K562 (cell line): Measurements from ENCODE around the gene HAPLN2. TPM values are rescaled to one million over a fixed set of nuclear protein-coding genes. Genes with fewer than 3 reads are reported as not detected.

Experiments
- C11orf30 ChIP-seq: fragments of 450-650 bp; IDR thresholded peaks from 2 replicates; pipeline ENCODE4 v1.6.1; 2016; ENCODE audit warnings: low read depth, mild to moderate bottlenecking
- DDX20 ChIP-seq: fragments of 450-650 bp; IDR thresholded peaks from 2 replicates; pipeline ENCODE4 v1.6.1; 2016; ENCODE audit warnings: missing genetic modification characterization, low read depth, mild to moderate bottlenecking, missing compliant biosample characterization, moderate library complexity
- ETV5 ChIP-seq: sonication (generic); formaldehyde crosslinking; IDR thresholded peaks from 2 replicates; pipeline ENCODE4 v1.4.0; 2020; ENCODE audit warnings: low read depth, mild to moderate bottlenecking, missing genetic modification reagents
- GABPB2 ChIP-seq: fragments of 250-450 bp; sonication (Bioruptor Pico); conservative IDR thresholded peaks from 2 replicates; pipeline ENCODE4 v1.5.1; 2021; ENCODE audit warnings: mild to moderate bottlenecking
- GTF2E2 ChIP-seq: fragments of 200-800 bp; sonication (Bioruptor generic); IDR thresholded peaks from 2 replicates; pipeline ENCODE4 v1.6.1; 2016; ENCODE audit warnings: missing genetic modification characterization, missing compliant biosample characterization
- HDGF ChIP-seq: fragments of 450-650 bp; IDR thresholded peaks from 2 replicates; pipeline ENCODE4 v1.6.1; 2016
- HMGN3 ChIP-seq: IDR thresholded peaks from 2 replicates; pipeline ENCODE4 v1.6.1; 2011; ENCODE audit warnings: borderline replicate concordance, low read depth, mild to moderate bottlenecking, mixed read lengths, low read length; ENCODE audit not compliant: insufficient read length; ENCODE audit errors: extremely low read depth
- HNRNPLL ChIP-seq: fragments of 200-400 bp; formaldehyde crosslinking; IDR thresholded peaks from 2 replicates; pipeline ENCODE4 v1.6.1; 2017; ENCODE audit warnings: low read length, low read depth, mild to moderate bottlenecking; ENCODE audit not compliant: poor library complexity, severe bottlenecking
- POLR3G ChIP-seq: IDR thresholded peaks from 2 replicates; pipeline ENCODE4 v1.6.1; 2011; ENCODE audit not compliant: insufficient read length, insufficient replicate concordance; ENCODE audit errors: extremely low read depth
- RUNX1 ChIP-seq: sonication (generic); IDR thresholded peaks from 2 replicates; pipeline ENCODE4 v1.6.1; 2016; ENCODE audit warnings: antibody characterized with exemption, low read depth
- SMARCA4 ChIP-seq: fragments of 450-650 bp; IDR thresholded peaks from 2 replicates; pipeline ENCODE4 v1.6.1; 2016
- SREBF2 ChIP-seq: sonication (generic); formaldehyde crosslinking; IDR thresholded peaks from 2 replicates; pipeline ENCODE4 v1.4.0; 2020; ENCODE audit warnings: mild to moderate bottlenecking, missing genetic modification reagents
- TAF1 ChIP-seq: IDR thresholded peaks from 2 replicates; pipeline ENCODE4 v1.6.1; 2011; ENCODE audit warnings: mild to moderate bottlenecking, low read length, moderate library complexity; ENCODE audit not compliant: insufficient read depth, control insufficient read depth, severe bottlenecking; ENCODE audit errors: extremely low read depth
- ZNF175 ChIP-seq: fragments of 200-800 bp; sonication (Bioruptor generic); IDR thresholded peaks from 2 replicates; pipeline ENCODE4 v1.6.1; 2016; ENCODE audit warnings: low read depth, mild to moderate bottlenecking, missing genetic modification characterization, missing compliant biosample characterization
- polyA plus RNA-seq, 8 experiments: library from polyadenylated mRNA; depleted of rRNA in 4 of 8; stranded (reverse) in 5 of 8; unstranded in 3 of 8; fragments of >200 nt; fragmentation: Nextera tagmentation in 2 of 8; fragmentation: Illumina TruSeq in 1 of 8; extraction: Ambion mirVana in 2 of 8; extraction: Trizol in 1 of 8; gene quantifications; 2 replicates each; pipeline versions ENCODE4 v1.2.1 to v1.2.3, GENCODE V29; 2011 to 2014; ENCODE audit warnings: inconsistent platforms in 1 of 8, missing spikeins in 1 of 8
- total RNA-seq, 7 experiments: library from RNA; depleted of rRNA in 6 of 7; stranded (reverse); fragments of >200 nt in 6 of 7; fragmentation: Illumina TruSeq in 2 of 7; extraction: Trizol in 2 of 7; gene quantifications; 2 replicates each; pipeline versions ENCODE4 v1.2.1 to v1.2.3, GENCODE V29; 2011 to 2021; ENCODE audit warnings: low replicate concordance in 1 of 7
- TF ChIP-seq, protein P1 (sequence below): fragments of 450-650 bp; formaldehyde crosslinking; IDR thresholded peaks from 2 replicates; pipeline ENCODE4 v1.4.0; 2020; ENCODE audit warnings: mild to moderate bottlenecking
- TF ChIP-seq, protein P2 (sequence below): sonication (generic); formaldehyde crosslinking; IDR thresholded peaks from 2 replicates; pipeline ENCODE4 v1.8.0; 2023; ENCODE audit warnings: missing genetic modification reagents, mild to moderate bottlenecking, borderline replicate concordance
- TF ChIP-seq, protein P3 (sequence below): fragments of 450-650 bp; formaldehyde crosslinking; IDR thresholded peaks from 2 replicates; pipeline ENCODE4 v1.4.0; 2022; ENCODE audit warnings: missing genetic modification characterization
- TF ChIP-seq, protein P4 (sequence below), 2 experiments: fragments of 450-650 bp in 1 of 2; sonication (generic) in 1 of 2; formaldehyde crosslinking in 1 of 2; IDR thresholded peaks in 1 of 2; conservative IDR thresholded peaks in 1 of 2; 2 replicates each; pipeline versions ENCODE4 v1.6.1 to v1.8.1; 2016 to 2023; ENCODE audit warnings: mild to moderate bottlenecking in 2 of 2, moderate library complexity in 2 of 2, inconsistent platforms in 1 of 2, missing genetic modification reagents in 1 of 2

Gene HAPLN2
- total and polyA plus RNA-seq, 9 of the 15 experiments (the other 6 are each of a cell fraction or from before 2014, with no cell fraction given): 0.14 to 5.2 (median 3.8) TPM; not detected in 4

DNA sequence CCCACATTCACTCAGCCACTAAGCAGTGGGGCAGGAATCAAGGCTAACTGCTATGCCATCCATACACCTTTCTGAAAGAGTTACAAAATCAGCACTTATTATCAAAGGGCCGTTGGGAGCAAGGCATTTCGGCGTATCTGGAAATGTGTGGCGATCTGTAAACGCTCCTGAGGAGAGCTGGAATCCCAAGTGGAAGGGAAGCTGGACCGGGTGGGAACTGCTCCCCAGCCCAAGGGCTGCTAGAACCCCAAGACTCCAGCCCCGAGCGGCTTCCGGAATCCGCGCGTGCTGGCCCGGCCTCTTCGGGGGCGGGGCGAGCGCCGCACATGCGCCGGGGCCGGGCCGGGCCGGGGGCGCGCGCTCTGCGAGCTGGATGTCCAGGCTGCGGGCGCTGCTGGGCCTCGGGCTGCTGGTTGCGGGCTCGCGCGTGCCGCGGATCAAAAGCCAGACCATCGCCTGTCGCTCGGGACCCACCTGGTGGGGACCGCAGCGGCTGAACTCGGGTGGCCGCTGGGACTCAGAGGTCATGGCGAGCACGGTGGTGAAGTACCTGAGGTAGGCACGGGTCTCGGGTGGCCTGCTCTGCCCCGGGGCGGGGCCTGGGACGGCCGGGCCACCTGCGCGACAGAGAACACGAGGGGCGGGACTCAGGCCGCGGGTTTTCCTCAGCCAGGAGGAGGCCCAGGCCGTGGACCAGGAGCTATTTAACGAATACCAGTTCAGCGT lies 27.6 kb upstream of the HAPLN2 start, which contains the start of gene NAXE (continued):
- TF ChIP-seq, protein P1, sequence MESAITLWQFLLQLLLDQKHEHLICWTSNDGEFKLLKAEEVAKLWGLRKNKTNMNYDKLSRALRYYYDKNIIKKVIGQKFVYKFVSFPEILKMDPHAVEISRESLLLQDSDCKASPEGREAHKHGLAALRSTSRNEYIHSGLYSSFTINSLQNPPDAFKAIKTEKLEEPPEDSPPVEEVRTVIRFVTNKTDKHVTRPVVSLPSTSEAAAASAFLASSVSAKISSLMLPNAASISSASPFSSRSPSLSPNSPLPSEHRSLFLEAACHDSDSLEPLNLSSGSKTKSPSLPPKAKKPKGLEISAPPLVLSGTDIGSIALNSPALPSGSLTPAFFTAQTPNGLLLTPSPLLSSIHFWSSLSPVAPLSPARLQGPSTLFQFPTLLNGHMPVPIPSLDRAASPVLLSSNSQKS (CRISPR knock-in tag): no peak
- TF ChIP-seq ZNF175 (no peak), HMGN3 (peak; percentile 72), C11orf30 (peak; percentile 50), SMARCA4 (no peak), GABPB2 (no peak), RUNX1 (no peak), GTF2E2 (0 out of 2 replicates have a peak, but pooled peaks have one; percentile 21), TAF1 (peak; percentile 81), HDGF (no peak), SREBF2 (CRISPR knock-in tag) (no peak), DDX20 (tag) (no peak), POLR3G (no peak), HNRNPLL (no peak), ETV5 (CRISPR knock-in tag) (peak; percentile 75; the same call in 1 of the 2 replicates)
- TF ChIP-seq, protein P2, sequence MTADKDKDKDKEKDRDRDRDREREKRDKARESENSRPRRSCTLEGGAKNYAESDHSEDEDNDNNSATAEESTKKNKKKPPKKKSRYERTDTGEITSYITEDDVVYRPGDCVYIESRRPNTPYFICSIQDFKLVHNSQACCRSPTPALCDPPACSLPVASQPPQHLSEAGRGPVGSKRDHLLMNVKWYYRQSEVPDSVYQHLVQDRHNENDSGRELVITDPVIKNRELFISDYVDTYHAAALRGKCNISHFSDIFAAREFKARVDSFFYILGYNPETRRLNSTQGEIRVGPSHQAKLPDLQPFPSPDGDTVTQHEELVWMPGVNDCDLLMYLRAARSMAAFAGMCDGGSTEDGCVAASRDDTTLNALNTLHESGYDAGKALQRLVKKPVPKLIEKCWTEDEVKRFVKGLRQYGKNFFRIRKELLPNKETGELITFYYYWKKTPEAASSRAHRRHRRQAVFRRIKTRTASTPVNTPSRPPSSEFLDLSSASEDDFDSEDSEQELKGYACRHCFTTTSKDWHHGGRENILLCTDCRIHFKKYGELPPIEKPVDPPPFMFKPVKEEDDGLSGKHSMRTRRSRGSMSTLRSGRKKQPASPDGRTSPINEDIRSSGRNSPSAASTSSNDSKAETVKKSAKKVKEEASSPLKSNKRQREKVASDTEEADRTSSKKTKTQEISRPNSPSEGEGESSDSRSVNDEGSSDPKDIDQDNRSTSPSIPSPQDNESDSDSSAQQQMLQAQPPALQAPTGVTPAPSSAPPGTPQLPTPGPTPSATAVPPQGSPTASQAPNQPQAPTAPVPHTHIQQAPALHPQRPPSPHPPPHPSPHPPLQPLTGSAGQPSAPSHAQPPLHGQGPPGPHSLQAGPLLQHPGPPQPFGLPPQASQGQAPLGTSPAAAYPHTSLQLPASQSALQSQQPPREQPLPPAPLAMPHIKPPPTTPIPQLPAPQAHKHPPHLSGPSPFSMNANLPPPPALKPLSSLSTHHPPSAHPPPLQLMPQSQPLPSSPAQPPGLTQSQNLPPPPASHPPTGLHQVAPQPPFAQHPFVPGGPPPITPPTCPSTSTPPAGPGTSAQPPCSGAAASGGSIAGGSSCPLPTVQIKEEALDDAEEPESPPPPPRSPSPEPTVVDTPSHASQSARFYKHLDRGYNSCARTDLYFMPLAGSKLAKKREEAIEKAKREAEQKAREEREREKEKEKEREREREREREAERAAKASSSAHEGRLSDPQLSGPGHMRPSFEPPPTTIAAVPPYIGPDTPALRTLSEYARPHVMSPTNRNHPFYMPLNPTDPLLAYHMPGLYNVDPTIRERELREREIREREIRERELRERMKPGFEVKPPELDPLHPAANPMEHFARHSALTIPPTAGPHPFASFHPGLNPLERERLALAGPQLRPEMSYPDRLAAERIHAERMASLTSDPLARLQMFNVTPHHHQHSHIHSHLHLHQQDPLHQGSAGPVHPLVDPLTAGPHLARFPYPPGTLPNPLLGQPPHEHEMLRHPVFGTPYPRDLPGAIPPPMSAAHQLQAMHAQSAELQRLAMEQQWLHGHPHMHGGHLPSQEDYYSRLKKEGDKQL (CRISPR knock-in tag): no peak
- TF ChIP-seq, protein P3, sequence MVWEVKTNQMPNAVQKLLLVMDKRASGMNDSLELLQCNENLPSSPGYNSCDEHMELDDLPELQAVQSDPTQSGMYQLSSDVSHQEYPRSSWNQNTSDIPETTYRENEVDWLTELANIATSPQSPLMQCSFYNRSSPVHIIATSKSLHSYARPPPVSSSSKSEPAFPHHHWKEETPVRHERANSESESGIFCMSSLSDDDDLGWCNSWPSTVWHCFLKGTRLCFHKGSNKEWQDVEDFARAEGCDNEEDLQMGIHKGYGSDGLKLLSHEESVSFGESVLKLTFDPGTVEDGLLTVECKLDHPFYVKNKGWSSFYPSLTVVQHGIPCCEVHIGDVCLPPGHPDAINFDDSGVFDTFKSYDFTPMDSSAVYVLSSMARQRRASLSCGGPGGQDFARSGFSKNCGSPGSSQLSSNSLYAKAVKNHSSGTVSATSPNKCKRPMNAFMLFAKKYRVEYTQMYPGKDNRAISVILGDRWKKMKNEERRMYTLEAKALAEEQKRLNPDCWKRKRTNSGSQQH (CRISPR knock-in tag): 0 out of 2 replicates have a peak, but pooled peaks have one; percentile 41
- TF ChIP-seq, protein P4, sequence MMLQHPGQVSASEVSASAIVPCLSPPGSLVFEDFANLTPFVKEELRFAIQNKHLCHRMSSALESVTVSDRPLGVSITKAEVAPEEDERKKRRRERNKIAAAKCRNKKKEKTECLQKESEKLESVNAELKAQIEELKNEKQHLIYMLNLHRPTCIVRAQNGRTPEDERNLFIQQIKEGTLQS (IDR thresholded peaks at IDR 0.05): no peak
- TF ChIP-seq, protein P4 (CRISPR knock-in tag; conservative IDR thresholded peaks at IDR 0.05): no peak
